ENCODE measurements around the gene TRAFD1.

TRAFD1 gene

GRCh38 chr12:112115259-112116045, 9.9 kb upstream of the TRAFD1 start:
- no peak for DNase-seq (ENCODE audit: low spot score)

GRCh38 chr12:112116232-112117060, 8.9 kb upstream of the TRAFD1 start:
- DNase-seq (ENCODE audit: low spot score) = peak; percentile 91

GRCh38 chr12:112117685-112118084, 7.7 kb upstream of the TRAFD1 start:
- no peak for DNase-seq (ENCODE audit: low spot score)

GRCh38 chr12:112121780-112122565, 3.4 kb upstream of the TRAFD1 start:
- no peak for DNase-seq (ENCODE audit: low spot score)

GRCh38 chr12:112122823-112123690, 2.3 kb upstream of the TRAFD1 start:
- no peak for DNase-seq (ENCODE audit: low spot score)

GRCh38 chr12:112124918-112125249, 476 bp upstream of the TRAFD1 start:
- no peak for DNase-seq (ENCODE audit: low spot score)

- DNase-seq (ENCODE audit: low spot score) = no peak
These were observed 659 bp downstream of the TRAFD1 start for GRCh38 chr12:112126000-112126438.

- no peak for DNase-seq (ENCODE audit: low spot score)
These were observed 1.6 kb downstream of the TRAFD1 start for GRCh38 chr12:112126911-112127310.

- no peak for DNase-seq (ENCODE audit: low spot score)
These were observed 5.2 kb downstream of the TRAFD1 start for GRCh38 chr12:112130441-112130998.

GRCh38 chr12:112131686-112132085, 6.3 kb downstream of the TRAFD1 start:
- no peak for DNase-seq (ENCODE audit: low spot score)

- no peak for DNase-seq (ENCODE audit: low spot score)
These were observed 8.1 kb downstream of the TRAFD1 start for GRCh38 chr12:112133418-112133817.

GRCh38 chr12:112134731-112135130, 9.4 kb downstream of the TRAFD1 start:
- DNase-seq (ENCODE audit: low spot score) = no peak

GRCh38 chr12:112140728-112141127, 15.4 kb downstream of the TRAFD1 start:
- no peak for DNase-seq (ENCODE audit: low spot score)

- no peak for DNase-seq (ENCODE audit: low spot score)
These were observed 20.8 kb downstream of the TRAFD1 start for GRCh38 chr12:112146123-112146522.

- no peak for DNase-seq (ENCODE audit: low spot score)
These were observed 22.7 kb downstream of the TRAFD1 start for GRCh38 chr12:112148031-112148513.

GRCh38 chr12:112149596-112149995, 24.2 kb downstream of the TRAFD1 start:
- no peak for DNase-seq (ENCODE audit: low spot score)

GRCh38 chr12:112151766-112152541, 26.6 kb downstream of the TRAFD1 start:
- no peak for DNase-seq (ENCODE audit: low spot score)

- DNase-seq (ENCODE audit: low spot score) = no peak
These were observed 28.0 kb downstream of the TRAFD1 start for GRCh38 chr12:112153181-112153892.

- DNase-seq (ENCODE audit: low spot score) = no peak
These were observed 28.5 kb downstream of the TRAFD1 start for GRCh38 chr12:112153893-112154219.
